ENCODE data around the gene TERT. TPM values are rescaled to one million over a fixed set of nuclear protein-coding genes. Genes with fewer than 3 reads are reported as not detected.
A peak's percentile ranks its signal among the peaks of the same experiment; 100 is the strongest.

TERT gene
- total and polyA plus RNA-seq, 2 of the 4 experiments (the other 2 are of a cell fraction), result not detected

DNA sequence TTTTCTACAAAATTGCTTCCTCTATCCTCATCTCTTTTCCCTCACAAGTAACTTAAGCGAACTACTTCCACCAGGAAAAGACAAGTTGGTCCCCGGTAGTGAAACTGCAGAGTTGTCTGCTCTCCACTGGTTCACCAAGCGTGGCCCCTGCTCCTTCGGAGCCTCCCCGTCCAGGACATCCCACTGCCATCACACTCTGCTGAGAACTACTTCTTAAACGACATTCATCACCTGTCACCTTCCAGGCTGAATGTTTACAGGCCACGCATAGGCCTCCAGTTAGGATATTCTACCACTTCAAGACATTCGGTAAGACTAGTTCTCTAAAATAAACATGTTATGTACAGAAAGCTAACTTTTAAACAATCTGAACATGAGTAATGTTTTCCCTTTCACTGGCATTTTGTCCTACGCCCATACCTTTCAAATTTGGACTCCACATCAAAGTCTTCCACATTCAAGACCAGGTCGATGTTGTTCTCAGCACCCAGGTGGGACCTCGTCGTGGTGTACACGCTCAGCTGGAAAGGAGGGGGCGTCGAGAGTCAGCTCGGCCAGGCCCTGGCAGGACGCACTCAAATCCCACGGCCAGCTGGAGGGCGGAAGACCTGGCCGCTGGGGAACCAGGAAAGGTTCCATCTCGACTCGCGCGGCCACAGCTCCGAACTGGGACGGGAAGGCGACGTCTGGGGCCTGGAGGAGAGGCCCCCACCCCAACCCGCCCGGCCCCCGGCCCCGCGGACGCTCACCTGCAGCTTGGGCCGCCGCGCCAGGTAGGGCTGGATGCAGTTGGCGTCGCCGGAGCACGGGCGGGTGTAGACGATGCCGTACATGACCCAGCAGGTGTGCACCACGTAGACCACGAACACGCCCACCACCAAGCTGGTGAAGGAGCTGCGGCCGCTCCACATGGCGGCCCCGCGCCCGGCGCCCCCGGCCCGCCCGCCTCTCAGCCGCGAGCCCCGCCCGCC lies 49.3 kb upstream of the TERT start:
- H2BK15ac ChIP-seq (ENCODE audit: low read depth, low read length), result no peak overlapping the region
- in situ Hi-C loops (cut with MboI; ENCODE audit: low sequenced_read_pairs), result no loop called here
- no peak overlapping the region for H3K56ac ChIP-seq (ENCODE audit: extremely low read depth, insufficient read depth, low read length)
- TSS peak; percentile 73 for BruUV-seq (replicated peaks)
- no peak overlapping the region for H3K18ac ChIP-seq (ENCODE audit: low read depth, low read length)
- peak overlapping the region; percentile 77 for H3K27ac ChIP-seq (ENCODE audit: insufficient read depth, low read length)
- H4K8ac ChIP-seq (ENCODE audit: low read depth in 2 of 2, low read length in 2 of 2), result peak overlapping the region; percentile 73 to 87; a peak in 2 of 4 replicates
- no peaks in the 10 kb centered on the region for H4K20me1 ChIP-seq (ENCODE audit: insufficient read depth, low read length)
- H4K91ac ChIP-seq (ENCODE audit: insufficient read depth, low read depth, low read length), result no peak overlapping the region; the same call in 1 of the 2 replicates
- no peak overlapping the region for H2BK20ac ChIP-seq (ENCODE audit: low read depth, low read length)
- WGBS, 2 experiments (ENCODE audit: extremely low coverage in 2 of 2, insufficient read length in 1 of 2), result 12% methylated on average over 12 of the region's 61 CpGs; no CpG with 5 or more reads in 1 of the 2 experiments
- peak overlapping the region; percentile 65; the same call in 1 of the 2 replicates for H3K23ac ChIP-seq (ENCODE audit: low read depth, low read length)
- H3K9me1 ChIP-seq (ENCODE audit: insufficient read depth, low read length), result no peaks in the 10 kb centered on the region
- H3K4me2 ChIP-seq (ENCODE audit: low read depth, low read length), result peak overlapping the region; percentile 99
- no peak overlapping the region for H2BK5ac ChIP-seq (ENCODE audit: low read depth, low read length, poor library complexity, severe bottlenecking)
- peak overlapping the region; percentile 98 for H3K4me3 ChIP-seq (ENCODE audit: insufficient read depth, low read depth, low read length)
- POLR2A ChIA-PET (ENCODE audit: unreplicated experiment), result no interaction called here
- DNase-seq, result peak; percentile 12
- H2BK120ac ChIP-seq (ENCODE audit: low read depth, low read length), result no peak overlapping the region
- peaks cover 8% of the 10 kb centered on the region; the same call in 1 of the 2 replicates for H3K4me1 ChIP-seq (ENCODE audit: control insufficient read depth, insufficient read depth, low read length)
- peaks cover 13 to 29% of the 10 kb centered on the region in 2 experiments for H3K79me1 ChIP-seq (ENCODE audit: low read depth in 1 of 2, low read length in 2 of 2)
- no peaks in the 10 kb centered on the region for H3K27me3 ChIP-seq (ENCODE audit: control insufficient read depth, insufficient read depth, low read length)
- ATAC-seq (ENCODE audit: low read depth), result peak; percentile 45
- dilution Hi-C loops (cut with HindIII; ENCODE audit: low sequenced_read_pairs, unreplicated experiment), result no loop called here
- peak overlapping the region; percentile 96 for H2AFZ ChIP-seq (replicated peaks; ENCODE audit: low read length, poor library complexity)
- H3K36me3 ChIP-seq (ENCODE audit: control insufficient read depth, insufficient read depth, low read length), result peaks cover 20% of the 10 kb centered on the region
- H3K9ac ChIP-seq (ENCODE audit: low read depth, low read length), result peak overlapping the region; percentile 84
- TF ChIP-seq RAD21 (IDR thresholded peaks at IDR 0.05; ENCODE audit: low read length) (no peak), CHD1 (IDR thresholded peaks at IDR 0.05; ENCODE audit: low read depth, low read length) (no peak), CEBPB (IDR thresholded peaks at IDR 0.05; ENCODE audit: low read depth, low read length) (no peak), POLR2A (IDR thresholded peaks at IDR 0.05; ENCODE audit: low read depth, low read length) (no peak), BHLHE40 (IDR thresholded peaks at IDR 0.05; ENCODE audit: low read depth, low read length) (no peak), RFX5 (IDR thresholded peaks at IDR 0.05; ENCODE audit: low read depth, low read length) (no peak), FOS (IDR thresholded peaks at IDR 0.05; ENCODE audit: low read depth, low read length) (no peak), NFE2L2 (IDR thresholded peaks at IDR 0.05; ENCODE audit: low read depth, low read length) (no peak), RCOR1 (IDR thresholded peaks at IDR 0.05; ENCODE audit: insufficient replicate concordance, low read length) (no peak), SMC3 (IDR thresholded peaks at IDR 0.05; ENCODE audit: low read depth, low read length) (no peak), USF2 (IDR thresholded peaks at IDR 0.05; ENCODE audit: low read depth, low read length) (no peak), ELK1 (IDR thresholded peaks at IDR 0.05; ENCODE audit: borderline replicate concordance, low read depth, low read length) (no peak), MAZ (IDR thresholded peaks at IDR 0.05; ENCODE audit: borderline replicate concordance, low read depth, low read length) (no peak)
- TF ChIP-seq, protein P1, sequence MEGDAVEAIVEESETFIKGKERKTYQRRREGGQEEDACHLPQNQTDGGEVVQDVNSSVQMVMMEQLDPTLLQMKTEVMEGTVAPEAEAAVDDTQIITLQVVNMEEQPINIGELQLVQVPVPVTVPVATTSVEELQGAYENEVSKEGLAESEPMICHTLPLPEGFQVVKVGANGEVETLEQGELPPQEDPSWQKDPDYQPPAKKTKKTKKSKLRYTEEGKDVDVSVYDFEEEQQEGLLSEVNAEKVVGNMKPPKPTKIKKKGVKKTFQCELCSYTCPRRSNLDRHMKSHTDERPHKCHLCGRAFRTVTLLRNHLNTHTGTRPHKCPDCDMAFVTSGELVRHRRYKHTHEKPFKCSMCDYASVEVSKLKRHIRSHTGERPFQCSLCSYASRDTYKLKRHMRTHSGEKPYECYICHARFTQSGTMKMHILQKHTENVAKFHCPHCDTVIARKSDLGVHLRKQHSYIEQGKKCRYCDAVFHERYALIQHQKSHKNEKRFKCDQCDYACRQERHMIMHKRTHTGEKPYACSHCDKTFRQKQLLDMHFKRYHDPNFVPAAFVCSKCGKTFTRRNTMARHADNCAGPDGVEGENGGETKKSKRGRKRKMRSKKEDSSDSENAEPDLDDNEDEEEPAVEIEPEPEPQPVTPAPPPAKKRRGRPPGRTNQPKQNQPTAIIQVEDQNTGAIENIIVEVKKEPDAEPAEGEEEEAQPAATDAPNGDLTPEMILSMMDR (conservative IDR thresholded peaks at IDR 0.05; ENCODE audit: low read depth, low read length), result no peak
- intact Hi-C loops (cut with micrococcal nuclease), result loop anchor here (2.0 kb wide), 1 partner anchor 301 kb away; no protein-coding TSS in a partner anchor
- H3K9me3 ChIP-seq (ENCODE audit: control insufficient read depth, insufficient read depth, low read length), result no peaks in the 10 kb centered on the region
- no peak overlapping the region for H4K5ac ChIP-seq (ENCODE audit: low read depth, low read length)
- peak overlapping the region; percentile 77; the same call in 1 of the 2 replicates for H3K4ac ChIP-seq (ENCODE audit: low read depth, low read length)
- peak overlapping the region; percentile 90 for H2AK9ac ChIP-seq (replicated peaks; ENCODE audit: low read depth, low read length, poor library complexity)
- CTCF ChIA-PET, result no interaction called here
- peak overlapping the region; percentile 71 for H3K14ac ChIP-seq (replicated peaks; ENCODE audit: low read depth, low read length)
- H2AK5ac ChIP-seq (ENCODE audit: low read depth, low read length), result peak overlapping the region; percentile 91
